HG03565 (cell line): Measurements from ENCODE around the gene ACRBP.
A peak's percentile ranks its signal among the peaks of the same experiment; 100 is the strongest.

Experiments used
- ATAC-seq: cut with Tn5 transposase; IDR thresholded peaks from one replicate; pipeline ENCODE4 v1.9.1; 2021; ENCODE audit warnings: mild to moderate bottlenecking, moderate library complexity; ENCODE audit not compliant: unreplicated experiment

Gene ACRBP

DNA sequence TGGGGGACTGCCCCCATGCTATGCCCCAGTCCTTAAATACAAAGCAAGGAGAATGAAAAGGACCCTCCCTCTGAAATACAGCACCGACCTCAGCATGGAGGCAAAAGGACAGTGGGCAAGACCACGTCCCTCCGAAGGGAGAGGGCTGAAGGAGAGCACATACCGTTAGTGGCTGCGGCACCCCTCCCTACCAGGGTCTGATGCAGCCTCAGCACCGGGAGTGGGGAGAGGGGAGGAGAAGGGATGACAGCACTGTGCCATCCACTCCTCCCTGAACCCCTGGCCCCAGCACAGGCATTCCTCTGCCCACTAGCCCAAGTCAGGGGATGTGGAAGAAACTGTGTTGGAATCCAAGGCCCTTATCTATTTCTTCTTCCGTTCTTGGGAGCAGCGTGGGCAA lies 3.6 kb upstream of the ACRBP start:
- ATAC-seq = no peak

- no peak for ATAC-seq
Measured at GRCh38 chr12:6646276-6647082, 753 bp downstream of the ACRBP start.

GRCh38 chr12:6644903-6645302 lies 2.3 kb downstream of the ACRBP start:
- ATAC-seq = no peak

DNA sequence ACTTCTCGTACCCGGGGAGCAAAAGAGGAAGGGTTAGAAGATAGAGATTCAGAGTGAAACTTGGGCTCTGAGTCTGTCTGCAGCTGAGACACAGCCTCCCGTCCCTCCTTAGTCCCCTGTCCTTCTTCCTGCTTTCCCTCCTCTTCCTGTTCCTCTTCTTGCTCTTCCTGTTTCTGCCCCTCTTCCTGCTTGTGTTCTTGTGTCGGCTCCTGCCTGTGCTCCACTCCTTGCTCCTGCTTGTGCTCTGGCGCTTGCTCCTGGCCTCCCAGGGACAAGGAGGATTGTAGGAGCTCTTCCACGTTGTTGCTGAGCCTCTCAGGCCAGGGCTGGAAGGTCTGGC lies 3.0 kb downstream of the ACRBP start:
- no peak for ATAC-seq

- no peak for ATAC-seq
Measured at GRCh38 chr12:6643569-6644256, 3.5 kb downstream of the ACRBP start.

- no peak for ATAC-seq
Measured at GRCh38 chr12:6641131-6641530, 6.1 kb downstream of the ACRBP start.

DNA sequence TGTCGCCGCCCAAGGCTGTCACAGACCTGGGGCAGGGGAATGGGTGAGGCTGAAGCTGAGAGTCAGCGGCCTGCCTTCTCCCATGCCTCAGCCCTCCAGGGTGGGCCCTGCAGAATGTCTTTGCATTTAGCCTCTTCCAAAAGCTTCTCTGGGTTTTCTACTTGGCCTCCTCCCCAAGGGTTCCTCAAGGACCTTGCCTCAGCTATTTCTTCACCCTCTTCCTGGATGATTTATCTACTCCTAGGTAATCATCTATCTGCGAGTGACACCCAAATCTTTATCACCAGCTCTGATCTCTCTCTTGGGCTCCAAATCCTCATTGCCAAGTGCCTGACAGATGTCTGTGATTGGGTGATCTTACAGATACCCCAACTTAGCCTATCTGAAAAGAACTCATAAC lies 6.7 kb downstream of the ACRBP start:
- no peak for ATAC-seq

DNA sequence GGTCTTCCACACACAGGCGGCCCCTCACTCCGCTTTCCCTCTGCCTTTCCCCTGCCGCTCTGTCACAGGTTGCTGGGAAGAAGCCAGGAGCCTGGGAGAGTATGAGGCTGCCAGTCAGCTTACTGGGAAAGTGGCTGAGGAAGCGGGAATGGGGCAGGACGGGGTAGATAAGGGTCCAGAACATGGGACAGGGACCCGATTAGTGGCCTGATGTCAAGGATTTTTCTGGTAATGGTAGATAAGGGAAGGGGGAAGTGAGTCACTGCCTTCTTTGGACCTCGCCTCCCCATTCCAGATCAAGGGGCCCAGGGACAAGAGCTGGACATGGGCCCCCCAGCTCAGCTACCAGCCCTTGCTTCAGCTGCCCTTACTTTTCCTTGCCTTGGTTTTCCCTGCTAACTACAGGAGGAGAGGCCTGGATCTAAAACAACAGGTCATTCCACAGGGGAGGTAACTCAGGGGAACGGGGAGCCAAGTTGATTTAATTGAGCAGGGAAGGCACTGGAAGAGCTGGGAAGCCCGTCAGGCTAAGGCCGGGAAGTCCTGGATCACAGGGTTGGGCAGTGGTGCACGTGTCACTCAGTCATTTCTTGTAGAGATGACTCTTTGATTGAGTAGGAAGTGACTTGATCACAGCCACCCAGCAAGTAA lies 8.0 kb downstream of the ACRBP start:
- no peak for ATAC-seq

- ATAC-seq = no peak
Measured at GRCh38 chr12:6638305-6638704, 8.9 kb downstream of the ACRBP start.

- no peak for ATAC-seq
Measured at GRCh38 chr12:6635856-6636531, 11.2 kb downstream of the ACRBP start, which contains the start of gene LPAR5. TSS of gene LPAR5 (minus strand) at chr12:6635959. CDS start at chr12:6621248, 14,711 bp downstream.

DNA sequence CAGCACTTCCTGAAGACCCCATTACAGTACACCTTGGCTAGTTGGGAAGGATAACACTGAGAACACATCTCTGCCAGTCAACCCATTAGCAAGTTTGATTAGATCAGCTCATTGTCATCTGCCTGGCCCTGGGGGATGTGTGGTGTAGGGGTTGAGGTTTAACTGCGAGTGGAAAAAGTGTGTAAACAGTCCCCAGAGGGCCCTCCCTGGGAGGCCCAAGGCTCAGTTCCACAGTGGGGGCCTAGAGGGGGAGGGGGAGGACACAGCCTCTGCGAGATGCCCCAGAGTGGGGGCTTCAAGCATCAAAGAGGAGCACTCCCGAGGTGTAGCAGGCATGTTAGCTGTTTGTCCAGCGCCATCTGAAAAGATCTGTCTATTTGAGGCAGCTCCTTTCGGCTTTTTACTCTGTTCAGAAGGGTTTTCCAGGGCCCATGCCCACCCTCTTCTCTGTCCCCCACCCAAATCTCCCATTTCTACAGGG lies 11.8 kb downstream of the ACRBP start:
- ATAC-seq = peak; percentile 38

DNA sequence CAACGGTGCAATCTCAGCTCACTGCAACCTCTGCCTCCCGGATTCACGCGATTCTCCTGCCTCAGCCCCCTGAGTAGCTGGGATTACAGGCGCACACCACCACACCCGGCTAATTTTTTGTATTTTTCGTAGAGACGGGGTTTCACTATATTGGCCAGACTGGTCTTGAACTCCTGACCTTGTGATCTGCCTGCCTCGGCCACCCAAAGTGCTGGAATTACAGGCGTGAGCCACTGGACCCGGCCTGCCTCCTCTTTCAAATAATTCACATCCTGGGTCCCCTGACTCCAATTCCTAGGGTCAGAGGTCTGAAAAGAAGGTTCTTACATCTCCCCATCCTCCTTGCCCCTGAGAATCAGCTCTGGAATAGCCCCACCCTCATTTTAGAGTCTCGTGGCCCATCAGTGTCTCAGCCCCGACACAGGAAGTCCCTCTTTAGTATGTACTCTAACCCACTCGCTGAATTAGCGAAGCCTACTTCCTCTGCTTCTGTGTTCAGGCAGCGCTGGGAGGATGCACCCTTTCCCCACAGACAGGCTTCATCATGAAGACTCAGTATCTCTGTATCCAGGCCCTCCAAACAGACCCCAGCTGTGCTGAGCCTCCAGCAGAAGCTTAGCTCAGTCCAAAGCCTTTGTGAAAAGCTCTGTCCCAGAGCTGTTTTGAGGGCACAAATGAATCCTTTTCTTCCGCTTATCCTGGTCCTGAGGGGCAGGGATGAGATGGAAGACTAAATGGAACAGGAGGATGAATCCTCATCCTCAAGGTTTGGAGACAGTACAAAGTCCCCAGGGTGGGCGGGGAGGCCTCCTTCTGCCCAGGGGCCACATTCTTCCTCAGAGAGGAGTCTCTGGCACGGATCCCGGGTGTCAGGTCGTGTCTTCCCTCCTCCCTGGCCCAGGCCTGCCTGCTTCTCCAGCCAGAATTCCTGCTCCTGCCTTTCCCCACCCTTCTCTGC lies 14.9 kb downstream of the ACRBP start:
- ATAC-seq = peak; percentile 43

GRCh38 chr12:6631549-6631961 lies 15.7 kb downstream of the ACRBP start:
- no peak for ATAC-seq

- ATAC-seq = no peak
Measured at GRCh38 chr12:6630736-6631135, 16.5 kb downstream of the ACRBP start.

GRCh38 chr12:6627616-6628015 lies 19.6 kb downstream of the ACRBP start:
- no peak for ATAC-seq

GRCh38 chr12:6626654-6627283 lies 20.5 kb downstream of the ACRBP start:
- no peak for ATAC-seq

DNA sequence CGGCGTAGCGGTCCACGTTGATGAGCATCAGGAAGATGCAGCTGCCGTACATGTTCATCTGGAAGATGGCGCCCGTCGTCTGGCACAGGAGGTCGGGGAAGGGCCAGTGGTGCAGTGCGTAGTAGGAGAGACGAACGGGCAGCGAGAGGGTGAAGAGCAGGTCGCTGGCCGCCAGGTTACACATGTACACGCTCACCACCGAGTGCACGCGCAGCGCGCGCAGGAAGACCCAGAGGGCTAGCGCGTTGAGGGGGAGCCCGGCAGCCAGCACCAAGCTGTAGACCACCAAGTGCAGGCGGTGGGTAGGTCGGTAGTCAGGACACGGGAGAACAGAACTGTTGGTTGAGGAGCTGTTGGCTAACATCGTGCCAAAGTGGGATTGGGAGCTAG lies 26.4 kb downstream of the ACRBP start:
- ATAC-seq = no peak

GRCh38 chr12:6620137-6620884 lies 26.9 kb downstream of the ACRBP start:
- ATAC-seq = no peak
